Stimulated activated CD4-positive, alpha-beta T cell treated with anti-CD3 and anti-CD28 coated beads, Interleukin-12 subunit alpha, Interleukin-12 subunit beta, amount 100 ng/mL, for 24 hours (primary cell): Measurements from ENCODE around the gene RPS6KA3.
A peak's percentile ranks its signal among the peaks of the same experiment; 100 is the strongest.
"Not testable (repeated sequence)": the region's sequence is repeated elsewhere in the genome, so short reads cannot be mapped to it uniquely, and the experiment has no call there.

ENCODE experiments used
- DNase-seq, 2 experiments: peaks; one replicate each; pipeline ENCODE4 v3.0.0-alpha.2; 2020; ENCODE audit warnings: low read depth in 2 of 2

The RPS6KA3 gene

GRCh38 chrX:20143561-20143960 is 123.1 kb downstream of the RPS6KA3 start:
- DNase-seq: no peak

GRCh38 chrX:20143111-20143510 is 123.6 kb downstream of the RPS6KA3 start:
- no peak for DNase-seq

- DNase-seq: peak; percentile 87 to 90
Observed at GRCh38 chrX:20141281-20142220, 125.2 kb downstream of the RPS6KA3 start, which contains the start of gene EIF1AX. EIF1AX (minus strand) TSS chrX:20141838; CDS start chrX:20141640, 198 bp downstream.

GRCh38 chrX:20140420-20140819 is 126.3 kb downstream of the RPS6KA3 start:
- DNase-seq: no peak

- no peak for DNase-seq
Observed at GRCh38 chrX:20139966-20140365, 126.7 kb downstream of the RPS6KA3 start.

- DNase-seq: no peak
Observed at GRCh38 chrX:20135944-20136343, 130.8 kb downstream of the RPS6KA3 start.

- no peak for DNase-seq
Observed at GRCh38 chrX:20132666-20133065, 134.0 kb downstream of the RPS6KA3 start.

GRCh38 chrX:20130357-20130756 is 136.4 kb downstream of the RPS6KA3 start:
- DNase-seq: no peak

- no peak for DNase-seq
Observed at GRCh38 chrX:20129547-20129946, 137.2 kb downstream of the RPS6KA3 start.

- DNase-seq: no peak
Observed at GRCh38 chrX:20128670-20129069, 138.0 kb downstream of the RPS6KA3 start.

GRCh38 chrX:20127440-20127839 is 139.3 kb downstream of the RPS6KA3 start:
- not testable (repeated sequence) for DNase-seq

GRCh38 chrX:20126833-20127232 is 139.9 kb downstream of the RPS6KA3 start:
- not testable (repeated sequence) for DNase-seq

- DNase-seq: no peak
Observed at GRCh38 chrX:20124964-20125363, 141.7 kb downstream of the RPS6KA3 start.

- no peak for DNase-seq
Observed at GRCh38 chrX:20118065-20118824, 148.5 kb downstream of the RPS6KA3 start.

- DNase-seq: no peak
Observed at GRCh38 chrX:20116577-20117240, 150.0 kb downstream of the RPS6KA3 start, which contains the start of gene MAP7D2. MAP7D2 (minus strand) TSS chrX:20116907; CDS start chrX:20116879, 28 bp downstream.

GRCh38 chrX:20116087-20116576 is 150.6 kb downstream of the RPS6KA3 start:
- no peak for DNase-seq

- DNase-seq: no peak
Observed at GRCh38 chrX:20112022-20112774, 154.5 kb downstream of the RPS6KA3 start.

GRCh38 chrX:20111271-20111670 is 155.4 kb downstream of the RPS6KA3 start:
- no peak for DNase-seq

GRCh38 chrX:20101934-20102581 is 164.7 kb downstream of the RPS6KA3 start:
- DNase-seq: no peak
